ENCODE measurements around the gene NLRP2B.
"Not testable (repeated sequence)": the region's sequence is repeated elsewhere in the genome, so short reads cannot be mapped to it uniquely, and the experiment has no call there.

NLRP2B gene

GRCh38 chrX:57680160-57680559, at the start of gene NLRP2B:
Gene NLRP2B, minus strand, starts transcription at chrX:57680260.
- DNase-seq (ENCODE audit: low read depth) = no peak

DNA sequence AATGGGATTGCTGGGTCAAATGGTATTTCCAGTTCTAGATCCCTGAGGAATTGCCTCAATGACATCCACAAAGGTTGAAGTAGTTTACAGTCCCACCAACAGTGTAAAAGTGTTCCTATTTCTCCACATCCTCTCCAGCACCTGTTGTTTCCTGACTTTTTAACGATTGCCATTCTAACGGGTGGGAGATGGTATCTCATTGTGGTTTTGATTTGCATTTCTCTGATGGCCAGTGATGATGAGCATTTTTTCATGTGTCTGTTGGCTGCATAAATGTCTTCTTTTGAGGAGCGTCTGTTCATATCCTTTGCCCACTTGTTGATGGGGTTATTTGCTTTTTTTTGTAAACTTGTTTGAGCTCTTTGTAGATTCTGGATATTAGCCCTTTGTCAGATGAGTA, 45.9 kb upstream of the NLRP2B start:
- not testable (repeated sequence) for DNase-seq (ENCODE audit: low read depth)

DNA sequence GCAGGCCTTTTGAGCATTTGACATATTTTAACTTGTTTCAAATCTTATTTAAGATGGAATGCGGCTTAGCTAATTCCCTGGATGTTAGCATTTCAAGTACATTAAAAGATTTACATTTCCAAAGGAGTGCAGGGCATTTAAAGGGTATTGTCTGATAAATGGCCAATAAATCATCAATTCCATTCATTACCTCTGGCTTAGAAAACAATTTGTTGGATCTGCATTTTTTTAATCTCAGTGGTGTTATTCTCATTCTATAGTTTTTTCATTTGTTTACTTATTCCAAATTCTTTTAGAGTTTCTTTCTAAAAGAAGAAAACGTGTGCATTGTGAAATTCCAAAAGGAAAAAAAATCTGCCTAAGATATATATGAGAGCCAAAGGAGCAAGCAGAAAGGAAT, 1.3 kb upstream of the NLRP2B start:
- no peak for DNase-seq (ENCODE audit: low read depth)

DNA sequence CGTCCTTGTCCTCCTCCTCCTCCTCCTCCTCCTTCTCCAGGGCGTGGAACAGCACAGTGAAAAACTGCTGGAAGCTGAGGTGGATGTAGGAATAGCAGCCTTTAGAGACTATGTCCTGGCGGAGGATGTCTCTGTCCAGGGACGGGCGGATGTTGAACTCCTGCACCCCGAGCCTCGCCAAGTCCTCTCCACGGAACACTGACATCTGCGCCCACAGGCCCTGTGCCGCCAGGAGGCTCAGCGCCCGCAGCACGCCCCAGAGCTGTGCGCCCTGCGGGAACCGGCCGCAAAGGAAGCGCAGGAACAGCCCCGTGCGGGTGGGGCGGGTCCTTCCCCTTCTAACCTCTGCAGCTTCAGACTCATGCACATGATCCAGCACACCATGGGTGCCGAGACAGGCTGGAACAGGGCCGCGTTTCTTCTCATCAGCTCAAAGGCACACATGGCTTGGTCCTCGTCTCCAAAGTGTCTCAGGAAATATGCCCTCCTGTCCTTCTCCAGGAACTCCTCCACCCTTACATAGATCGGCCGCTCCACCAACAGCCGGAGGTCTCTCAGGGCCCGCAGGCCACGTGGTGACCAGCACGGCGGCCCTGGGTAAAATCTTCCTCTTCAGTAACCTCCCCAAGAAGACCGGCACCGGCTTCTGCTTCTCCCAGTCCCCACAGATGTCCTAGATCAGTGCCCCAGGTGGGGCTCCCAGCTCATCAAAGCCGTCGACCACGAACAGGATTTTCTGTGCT, 1.2 kb downstream of the NLRP2B start:
- DNase-seq (ENCODE audit: low read depth) = no peak

- DNase-seq (ENCODE audit: low read depth) = no peak
Measured at GRCh38 chrX:57677132-57677858, 2.8 kb downstream of the NLRP2B start.

DNA sequence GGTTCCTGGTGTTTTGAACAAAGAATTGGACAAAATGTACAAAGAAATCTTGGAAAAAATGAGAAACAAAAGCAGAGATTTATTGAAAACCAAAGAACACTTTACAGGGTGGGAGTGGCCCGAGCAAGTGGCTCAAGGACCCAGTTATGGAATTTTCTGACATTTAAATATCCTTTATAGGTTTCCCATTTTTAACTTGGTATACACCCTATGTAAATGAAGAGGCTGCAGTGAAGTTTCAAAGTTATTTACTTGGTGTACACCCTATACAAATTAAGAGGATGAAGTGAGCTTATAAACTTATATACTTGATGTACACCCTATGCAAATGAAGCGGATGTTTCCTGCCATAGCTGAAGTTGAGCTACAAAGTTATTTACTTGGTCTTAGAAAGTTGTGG, 4.7 kb downstream of the NLRP2B start:
- no peak for DNase-seq (ENCODE audit: low read depth)

DNA sequence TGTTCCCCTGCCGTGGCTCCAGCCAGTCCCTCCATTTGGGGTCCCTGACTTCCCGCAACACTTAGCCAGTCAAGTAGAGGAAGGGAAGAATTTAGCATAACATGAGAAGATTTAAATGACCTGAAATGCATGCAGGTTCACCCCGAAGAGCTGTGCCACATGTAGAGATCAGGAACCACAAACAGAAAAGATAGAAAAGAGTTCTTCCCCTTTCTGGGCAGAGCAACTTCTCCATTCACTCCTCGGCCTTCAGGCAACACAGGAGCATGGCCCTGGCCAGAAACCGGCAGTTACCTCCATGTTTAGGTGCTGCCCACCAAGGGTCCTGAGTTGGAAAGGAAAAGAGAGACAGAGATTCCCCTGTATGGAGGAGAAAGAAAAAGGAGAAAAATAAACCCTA, 5.2 kb downstream of the NLRP2B start:
- DNase-seq (ENCODE audit: low read depth) = no peak

DNA sequence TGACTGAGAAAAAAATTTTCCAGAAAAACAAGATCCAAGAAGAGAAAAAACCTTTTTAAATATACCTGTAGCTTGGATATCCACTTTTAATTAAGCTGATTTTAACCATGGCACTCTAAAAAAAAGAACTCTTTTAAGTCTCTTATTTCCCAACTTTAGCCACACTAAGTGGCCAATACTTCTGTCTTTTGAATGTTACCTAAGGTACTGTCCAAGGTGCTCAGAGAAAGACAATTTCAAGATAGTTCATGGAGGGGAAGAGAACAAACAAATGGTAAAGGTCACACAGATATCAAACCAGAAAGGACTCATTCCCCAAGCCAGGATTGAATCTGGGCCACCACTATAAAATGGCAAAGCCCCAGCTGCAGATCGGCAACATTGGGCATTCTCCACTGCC, 10.1 kb downstream of the NLRP2B start:
- no peak for DNase-seq (ENCODE audit: low read depth)

DNA sequence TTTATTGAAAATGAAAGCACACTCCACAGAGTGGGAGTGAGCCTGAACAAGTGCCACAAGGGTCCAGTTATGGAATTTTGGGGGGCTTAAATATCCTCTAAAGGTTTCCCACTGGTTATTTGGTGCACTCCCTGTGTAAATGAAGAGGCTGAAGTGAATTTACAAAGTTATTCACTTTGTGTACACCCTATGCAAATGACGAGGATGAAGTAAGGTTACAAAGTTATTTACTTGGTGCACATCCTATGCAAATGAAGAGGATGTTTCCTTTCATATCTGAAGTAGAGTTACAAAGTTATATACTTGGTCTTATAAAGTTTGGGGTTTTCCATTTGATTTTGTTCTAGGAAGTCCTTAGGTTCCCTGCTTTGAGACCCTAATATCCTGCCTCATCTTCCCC, 13.1 kb downstream of the NLRP2B start:
- no peak for DNase-seq (ENCODE audit: low read depth)

DNA sequence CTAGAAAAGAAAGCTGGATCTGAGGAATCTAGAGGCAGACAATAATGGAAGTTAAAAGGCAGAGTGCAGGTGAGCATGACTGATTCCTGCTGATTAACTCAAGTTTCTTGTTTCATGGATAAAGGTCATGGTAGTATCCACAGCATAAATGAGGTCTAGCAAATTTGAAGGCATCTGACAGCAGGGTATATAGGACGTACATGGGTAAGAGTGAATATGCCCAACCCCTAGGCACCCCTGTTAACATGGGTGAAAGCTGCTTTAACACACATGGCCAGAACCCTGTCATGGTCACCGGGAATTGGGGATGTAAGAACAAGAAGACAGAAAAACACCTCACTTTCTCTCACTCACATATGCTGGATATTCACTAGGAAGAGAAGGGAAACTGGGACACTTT, 25.0 kb downstream of the NLRP2B start:
- DNase-seq (ENCODE audit: low read depth) = no peak

- no peak for DNase-seq (ENCODE audit: low read depth)
Measured at GRCh38 chrX:57652705-57653104, 27.4 kb downstream of the NLRP2B start.

DNA sequence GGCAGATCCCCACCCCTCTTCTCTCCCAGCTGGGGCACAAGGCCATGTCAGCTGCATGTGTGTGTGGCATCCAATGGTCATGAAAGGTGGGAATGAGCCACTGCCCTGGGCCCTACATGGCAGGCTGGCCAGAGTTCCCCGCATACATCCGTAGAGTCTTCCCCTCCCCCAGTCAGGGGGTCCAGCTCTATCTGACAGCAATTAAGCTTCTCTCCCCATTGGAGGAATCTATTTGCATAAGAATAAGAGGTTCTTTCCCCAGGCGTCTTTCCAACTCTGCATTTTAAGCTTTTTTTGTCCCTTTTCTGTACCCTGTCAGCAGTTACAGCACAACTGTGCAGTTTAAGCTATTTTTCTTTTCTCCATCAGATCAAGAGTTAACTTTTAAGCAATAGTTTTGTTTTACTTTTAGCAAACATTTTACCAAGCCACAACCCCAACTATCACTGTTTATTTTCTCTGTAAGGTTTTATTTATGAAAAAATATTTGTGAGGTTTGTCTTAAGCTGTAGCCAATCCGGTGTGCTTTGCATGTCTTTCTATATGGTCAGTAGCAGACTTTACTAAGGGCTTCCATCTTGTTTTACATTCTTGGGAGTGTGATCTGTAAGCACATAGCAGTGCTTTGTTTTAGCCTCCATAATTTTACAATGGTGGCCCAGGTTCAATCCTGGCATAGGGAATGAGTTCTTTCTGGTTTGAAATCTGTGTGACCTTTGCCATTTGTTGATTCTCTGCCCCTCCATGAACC, 28.7 kb downstream of the NLRP2B start:
- no peak for DNase-seq (ENCODE audit: low read depth)

DNA sequence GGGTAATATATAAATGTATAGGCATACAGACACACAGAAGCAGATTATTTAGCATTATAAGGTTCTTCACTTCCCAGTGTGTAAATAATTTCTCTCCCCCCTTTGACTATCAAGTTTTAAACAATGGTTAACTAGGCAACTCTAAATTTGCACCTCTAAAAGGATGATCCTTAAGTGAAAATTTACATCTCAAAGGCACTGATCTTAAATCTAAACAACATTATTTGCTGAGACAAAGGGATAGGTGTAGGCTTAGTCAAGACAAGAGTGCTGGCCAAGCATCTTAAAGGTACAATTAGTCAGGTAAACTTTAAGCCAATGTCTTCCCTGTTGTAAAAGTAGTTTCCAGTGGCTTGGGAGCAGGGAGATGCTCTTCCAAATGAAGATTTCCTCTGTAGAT, 33.0 kb downstream of the NLRP2B start:
- DNase-seq (ENCODE audit: low read depth) = no peak

- no peak for DNase-seq (ENCODE audit: low read depth)
Measured at GRCh38 chrX:57643698-57644097, 36.4 kb downstream of the NLRP2B start.

DNA sequence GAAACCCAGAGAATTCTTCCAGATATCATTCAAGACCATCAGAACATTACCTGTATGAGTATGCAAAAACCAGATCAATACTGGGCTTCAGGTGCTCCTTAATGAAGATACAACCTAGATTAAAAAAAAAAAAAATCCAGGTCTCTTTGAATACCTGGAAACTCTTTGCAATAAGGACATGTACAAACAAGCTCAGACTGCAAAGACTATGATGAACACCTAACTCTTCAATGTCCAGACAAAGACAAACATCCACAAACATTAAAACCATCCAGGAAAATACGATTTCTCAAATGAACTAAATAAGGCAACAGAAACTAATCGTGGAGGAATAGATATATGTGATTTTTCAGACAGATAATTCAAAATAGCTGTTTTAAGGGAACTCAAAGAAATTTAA, 38.7 kb downstream of the NLRP2B start:
- no peak for DNase-seq (ENCODE audit: low read depth)

DNA sequence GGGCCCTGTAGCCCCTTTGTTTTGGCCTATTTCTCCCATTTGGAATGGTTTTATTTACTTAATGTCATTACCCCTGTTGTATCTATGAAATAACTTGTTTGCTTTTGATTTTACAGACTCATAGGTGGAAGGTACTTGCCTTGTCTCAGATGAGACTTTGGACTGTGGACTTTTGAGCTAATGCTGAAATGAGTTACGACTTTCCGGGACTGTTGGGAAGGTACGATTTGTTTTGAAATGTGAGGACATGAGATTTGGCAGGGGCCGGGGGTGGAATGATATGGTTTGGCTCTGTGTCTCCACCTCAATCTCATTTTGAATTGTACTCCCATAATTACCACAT, 39.4 kb downstream of the NLRP2B start:
- no peak for DNase-seq (ENCODE audit: low read depth)

GRCh38 chrX:57629438-57629837, 50.6 kb downstream of the NLRP2B start:
- not testable (repeated sequence) for DNase-seq (ENCODE audit: low read depth)
